Measurements from ENCODE around the gene KCNJ2. TPM values are rescaled to one million over a fixed set of nuclear protein-coding genes. Genes with fewer than 3 reads are reported as not detected.

KCNJ2 gene
- total RNA-seq, 1 donor from 2014 or later = not detected

DNA sequence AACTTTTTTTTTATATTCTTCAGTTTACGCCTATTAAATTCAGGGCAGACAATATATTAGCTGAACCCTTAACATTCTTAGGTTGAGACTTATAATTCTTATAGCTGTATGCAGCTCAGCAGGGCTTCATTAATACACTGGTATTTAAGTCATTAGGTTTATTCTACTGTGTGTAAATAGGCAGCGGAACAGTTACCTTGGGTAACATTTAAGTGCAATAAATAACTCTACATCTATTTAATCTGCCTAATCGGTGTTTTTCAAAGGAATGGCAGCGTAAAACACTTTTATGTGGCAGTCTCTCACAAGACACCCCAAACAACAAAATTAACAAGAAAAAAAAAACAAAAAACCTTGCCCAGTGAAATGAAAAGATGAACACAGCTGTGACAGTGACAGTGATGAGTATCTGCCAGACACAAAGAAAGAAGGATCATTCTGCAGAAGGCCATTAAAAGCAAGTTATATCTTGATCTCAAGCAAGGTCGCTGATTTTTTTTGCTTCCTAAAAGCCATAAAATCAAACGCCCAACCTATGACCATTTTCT lies 32.6 kb downstream of the KCNJ2 start:
- DNase-seq = no peak
- Mint-ChIP-seq H3K4me1 (no peaks in the 10 kb centered on the region), H3K27ac (no peak overlapping the region), H3K36me3 (ENCODE audit: low read depth) (no peaks in the 10 kb centered on the region), H3K4me3 (no peak overlapping the region), H3K27me3 (no peaks in the 10 kb centered on the region), H3K9me3 (no peaks in the 10 kb centered on the region)
- intact Hi-C loops (cut with micrococcal nuclease) = no loop called here

DNA sequence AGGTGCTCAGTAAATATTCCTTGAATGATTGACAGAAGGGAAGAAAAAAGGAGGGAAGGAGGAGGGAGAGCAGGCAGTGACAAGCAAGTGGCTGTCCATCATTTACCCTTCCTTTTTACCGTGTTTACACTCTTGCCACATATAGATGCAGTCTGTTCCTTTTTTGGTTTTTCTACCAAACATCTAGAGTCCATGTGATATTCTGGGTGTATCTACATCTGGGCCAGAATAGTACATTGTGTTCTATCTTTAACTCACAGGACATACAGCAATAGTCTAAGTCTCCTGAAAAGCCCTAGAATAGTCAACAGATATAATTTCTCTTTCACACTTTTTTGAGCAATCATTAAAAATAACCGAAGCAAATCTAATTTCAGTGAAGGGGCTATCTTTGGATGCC lies 33.5 kb downstream of the KCNJ2 start:
- no peaks in the 10 kb centered on the region for H3K27me3 Mint-ChIP-seq
- DNase-seq = no peak
- H3K4me1 Mint-ChIP-seq = no peaks in the 10 kb centered on the region
- intact Hi-C loops (cut with micrococcal nuclease) = no loop called here
- H3K36me3 Mint-ChIP-seq (ENCODE audit: low read depth) = no peaks in the 10 kb centered on the region
- no peak overlapping the region for H3K4me3 Mint-ChIP-seq
- no peaks in the 10 kb centered on the region for H3K9me3 Mint-ChIP-seq
- no peak overlapping the region for H3K27ac Mint-ChIP-seq

DNA sequence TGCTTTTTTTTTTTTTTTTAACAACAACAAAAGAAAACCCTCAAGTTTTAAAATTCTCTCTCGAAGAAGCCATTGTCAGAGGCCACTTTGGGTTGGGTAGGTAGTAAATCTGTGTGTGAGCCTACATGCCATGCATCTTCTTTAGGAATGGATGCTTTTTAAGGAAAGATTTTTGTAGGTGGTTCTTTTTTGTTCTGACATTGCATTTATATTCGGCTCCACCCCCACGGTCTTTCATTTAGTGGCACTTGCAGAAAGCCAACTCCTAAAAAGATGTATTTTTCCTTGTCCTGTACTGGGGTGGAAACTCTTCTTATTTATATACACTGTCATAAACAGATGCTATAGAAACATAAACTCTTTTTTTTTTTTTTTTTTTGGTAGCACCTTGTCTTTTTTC lies 35.1 kb downstream of the KCNJ2 start:
- H3K9me3 Mint-ChIP-seq = no peaks in the 10 kb centered on the region

DNA sequence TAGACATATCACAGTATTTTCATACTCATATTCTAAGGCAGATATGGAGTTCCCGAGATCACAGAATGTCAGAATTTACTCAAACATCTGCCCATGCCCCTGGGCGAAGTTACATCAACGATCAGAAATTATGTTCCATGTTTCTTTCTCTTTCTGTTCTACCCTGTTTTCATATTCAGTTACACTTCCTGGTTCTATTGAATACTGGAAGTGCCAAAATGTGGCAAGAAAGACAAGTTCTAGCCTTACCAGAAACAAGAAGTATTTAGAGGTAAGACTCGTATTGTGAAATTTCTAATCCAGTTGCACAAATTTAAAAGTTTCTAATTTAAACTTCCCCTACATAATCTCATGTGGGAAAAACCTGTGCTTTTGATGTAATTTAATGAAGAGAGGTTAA lies 36.1 kb downstream of the KCNJ2 start:
- no peaks in the 10 kb centered on the region for H3K9me3 Mint-ChIP-seq
- intact Hi-C loops (cut with micrococcal nuclease) = no loop called here

More for the DNA sequence above, 35.1 kb downstream of the KCNJ2 start:
- H3K4me3 Mint-ChIP-seq = no peak overlapping the region
- intact Hi-C loops (cut with micrococcal nuclease) = no loop called here
- no peaks in the 10 kb centered on the region for H3K4me1 Mint-ChIP-seq
- DNase-seq = no peak
- H3K27me3 Mint-ChIP-seq = no peaks in the 10 kb centered on the region
- H3K27ac Mint-ChIP-seq = no peak overlapping the region
- no peaks in the 10 kb centered on the region for H3K36me3 Mint-ChIP-seq (ENCODE audit: low read depth)

DNA sequence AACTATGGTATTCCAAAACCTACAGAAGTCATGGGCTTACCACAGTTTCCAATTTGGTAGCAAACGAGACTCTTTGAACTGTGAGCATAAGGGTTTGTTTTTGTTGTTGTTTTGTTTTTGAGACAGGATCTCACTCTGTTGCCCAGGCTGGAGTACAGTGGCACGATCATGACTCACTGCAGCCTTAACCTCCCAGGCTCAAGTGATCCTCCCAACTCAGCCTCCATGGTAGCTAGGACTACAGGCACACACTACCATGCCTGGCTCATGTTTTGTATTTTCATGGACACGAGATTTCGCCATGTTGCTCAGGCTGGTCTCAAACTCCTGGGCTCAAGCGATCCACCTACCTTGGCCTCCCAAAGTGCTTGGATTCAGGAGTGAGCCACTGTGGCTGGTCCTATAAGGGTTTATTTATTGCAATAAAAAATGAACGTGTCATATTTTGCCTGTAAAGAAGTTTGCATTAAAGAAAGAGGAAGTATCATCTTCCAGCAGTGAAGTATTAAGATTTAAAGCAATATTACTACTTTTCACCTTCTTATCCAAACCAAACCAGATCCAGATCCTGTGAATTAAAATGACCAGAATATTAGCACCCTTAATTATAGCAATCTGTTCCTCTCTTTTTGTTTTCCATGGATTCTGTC lies 37.2 kb downstream of the KCNJ2 start:
- no peak for DNase-seq
- intact Hi-C loops (cut with micrococcal nuclease) = no loop called here
- Mint-ChIP-seq H3K27ac (no peak overlapping the region), H3K36me3 (ENCODE audit: low read depth) (no peaks in the 10 kb centered on the region), H3K4me3 (no peak overlapping the region), H3K4me1 (no peaks in the 10 kb centered on the region), H3K9me3 (no peaks in the 10 kb centered on the region), H3K27me3 (no peaks in the 10 kb centered on the region)

More for the DNA sequence above, 36.1 kb downstream of the KCNJ2 start:
- Mint-ChIP-seq H3K36me3 (ENCODE audit: low read depth) (no peaks in the 10 kb centered on the region), H3K27me3 (no peaks in the 10 kb centered on the region), H3K4me1 (no peaks in the 10 kb centered on the region), H3K27ac (no peak overlapping the region), H3K4me3 (no peak overlapping the region)
- DNase-seq = no peak

DNA sequence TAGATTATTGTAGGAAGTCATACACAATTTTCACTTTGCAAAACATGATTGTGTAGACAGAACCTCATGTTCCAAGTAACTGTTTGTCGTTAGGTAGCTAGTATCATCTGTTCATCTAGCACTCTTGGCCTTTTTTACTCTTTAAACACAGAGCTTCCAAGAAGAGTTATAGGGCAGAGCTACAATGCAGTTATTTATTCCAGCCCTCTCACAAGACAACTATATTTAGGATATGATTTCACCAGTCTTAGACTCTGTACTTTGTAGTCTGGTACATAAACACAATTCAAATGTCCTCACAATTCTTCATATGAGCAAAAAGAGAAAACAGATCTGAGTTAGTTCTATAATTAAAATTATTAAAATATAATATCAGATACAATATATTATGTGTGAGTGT lies 37.9 kb downstream of the KCNJ2 start:
- Mint-ChIP-seq H3K4me3 (no peak overlapping the region), H3K4me1 (no peaks in the 10 kb centered on the region), H3K36me3 (ENCODE audit: low read depth) (no peaks in the 10 kb centered on the region), H3K27me3 (no peaks in the 10 kb centered on the region), H3K27ac (no peak overlapping the region), H3K9me3 (no peaks in the 10 kb centered on the region)
- intact Hi-C loops (cut with micrococcal nuclease) = no loop called here
- DNase-seq = no peak

DNA sequence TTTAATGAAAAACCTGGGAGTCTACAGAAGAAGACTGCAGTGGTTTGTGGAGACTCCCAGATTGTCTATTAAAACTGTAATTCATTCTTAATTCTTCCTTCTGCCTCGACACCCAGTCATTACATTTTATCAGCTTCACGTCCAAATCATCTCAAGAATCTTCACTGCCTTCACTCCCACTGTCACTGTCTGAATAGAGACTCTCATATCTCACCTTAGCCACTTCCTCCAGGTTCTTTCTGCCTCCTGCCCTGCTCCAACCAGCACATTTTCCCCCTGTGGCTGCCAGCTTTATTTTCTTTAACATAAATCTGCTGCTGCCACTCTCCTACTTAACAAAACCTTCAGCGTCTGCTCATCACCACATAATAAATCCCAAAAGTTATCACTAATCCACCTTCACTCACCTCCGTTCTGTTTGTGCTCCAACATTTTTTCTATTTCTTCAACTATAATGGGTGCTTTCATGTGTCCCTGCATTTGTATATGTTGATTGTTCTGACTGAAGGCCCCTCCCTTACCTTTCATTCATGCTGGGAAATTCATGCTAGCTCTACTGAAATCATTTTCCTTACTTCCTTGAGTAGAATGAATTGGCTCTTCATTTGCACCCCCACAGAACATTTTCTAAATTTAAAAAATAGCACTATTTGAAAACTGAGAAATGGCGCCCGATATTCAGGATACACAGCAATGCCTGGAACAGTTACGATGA lies 38.9 kb downstream of the KCNJ2 start:
- no peaks in the 10 kb centered on the region for H3K9me3 Mint-ChIP-seq
- H3K4me1 Mint-ChIP-seq = no peaks in the 10 kb centered on the region
- H3K27ac Mint-ChIP-seq = no peak overlapping the region
- no peak overlapping the region for H3K4me3 Mint-ChIP-seq
- DNase-seq = no peak
- intact Hi-C loops (cut with micrococcal nuclease) = no loop called here
- H3K27me3 Mint-ChIP-seq = no peaks in the 10 kb centered on the region
- H3K36me3 Mint-ChIP-seq (ENCODE audit: low read depth) = no peaks in the 10 kb centered on the region

DNA sequence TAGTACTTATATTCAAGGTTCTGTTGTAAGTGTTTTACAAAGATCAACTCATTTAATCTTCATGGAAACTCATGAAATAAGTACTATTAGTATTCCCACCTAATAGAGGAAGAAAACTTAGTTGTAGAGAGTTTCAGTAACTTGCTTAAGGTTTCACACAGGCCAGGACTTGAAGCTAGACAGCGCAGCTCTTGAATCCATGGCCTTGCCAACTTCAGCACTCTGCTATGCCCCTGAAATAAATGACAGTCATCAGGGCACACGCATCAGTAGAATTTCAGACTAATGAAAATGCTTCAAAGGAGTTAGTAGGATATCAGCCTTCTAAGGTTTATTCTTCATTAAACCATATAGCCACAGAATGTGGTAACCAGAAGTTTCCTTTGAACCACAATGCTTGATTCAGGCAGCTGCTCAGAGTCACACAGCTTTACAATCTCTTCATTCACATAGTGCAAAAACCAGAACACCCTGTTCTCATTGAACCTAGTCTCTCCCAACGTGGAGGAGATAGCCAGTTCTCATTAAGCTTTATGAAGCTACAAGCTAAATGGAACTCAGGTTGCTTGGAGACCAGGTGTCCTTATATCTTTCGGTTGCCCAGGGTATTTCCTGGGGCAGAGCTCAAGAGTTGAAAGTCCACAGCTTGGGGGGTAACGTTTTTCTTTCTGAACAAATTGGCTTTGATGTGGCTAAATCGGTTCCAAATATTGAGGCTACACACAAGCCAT lies 39.7 kb downstream of the KCNJ2 start:
- intact Hi-C loops (cut with micrococcal nuclease) = no loop called here
- no peaks in the 10 kb centered on the region for H3K36me3 Mint-ChIP-seq (ENCODE audit: low read depth)
- no peak overlapping the region for H3K27ac Mint-ChIP-seq
- no peak overlapping the region for H3K4me3 Mint-ChIP-seq
- DNase-seq = no peak
- no peaks in the 10 kb centered on the region for H3K27me3 Mint-ChIP-seq
- H3K9me3 Mint-ChIP-seq = no peaks in the 10 kb centered on the region
- no peaks in the 10 kb centered on the region for H3K4me1 Mint-ChIP-seq

DNA sequence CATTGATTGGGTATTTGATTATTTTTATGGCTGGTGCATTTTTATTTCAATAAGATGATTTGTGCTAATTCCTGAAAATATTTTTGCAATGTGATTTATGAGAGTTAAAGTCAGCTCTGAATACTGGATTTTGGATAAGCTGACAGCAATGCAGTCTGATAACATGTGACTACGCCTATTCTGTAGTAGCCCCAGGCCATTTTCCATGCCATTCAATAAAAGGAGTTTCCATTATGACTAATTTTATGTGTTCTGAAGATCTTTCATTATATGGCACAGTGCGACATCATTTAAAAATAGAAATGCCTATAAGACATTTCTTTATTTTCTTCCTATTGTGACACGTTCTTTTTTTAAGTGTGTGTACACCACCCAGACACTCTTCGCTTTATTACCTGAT lies 46.3 kb downstream of the KCNJ2 start:
- no peak overlapping the region for H3K27ac Mint-ChIP-seq
- no peak overlapping the region for H3K4me3 Mint-ChIP-seq
- no peak for DNase-seq
- H3K27me3 Mint-ChIP-seq = no peaks in the 10 kb centered on the region
- no peaks in the 10 kb centered on the region for H3K9me3 Mint-ChIP-seq
- H3K36me3 Mint-ChIP-seq (ENCODE audit: low read depth) = no peaks in the 10 kb centered on the region
- no peaks in the 10 kb centered on the region for H3K4me1 Mint-ChIP-seq
- intact Hi-C loops (cut with micrococcal nuclease) = no loop called here

DNA sequence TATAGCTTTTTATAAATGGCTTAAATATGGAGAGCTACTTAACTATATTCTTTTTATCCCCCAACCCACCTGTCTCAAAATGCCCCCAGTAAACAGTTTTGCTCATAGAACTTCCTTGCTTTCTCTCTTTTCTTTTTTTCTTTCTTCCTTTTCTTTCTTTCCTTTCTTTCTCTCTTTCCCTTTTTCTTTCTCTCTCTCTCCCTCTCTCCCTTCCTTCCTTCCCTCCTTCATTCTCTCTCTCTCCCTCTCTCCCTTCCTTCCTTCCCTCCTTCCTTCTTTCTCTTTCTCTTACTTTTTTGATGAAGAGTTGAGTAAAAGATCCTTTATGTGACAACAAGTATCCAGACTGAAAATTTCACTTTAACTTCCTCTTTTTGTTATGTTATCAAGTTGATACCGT lies 48.2 kb downstream of the KCNJ2 start:
- Mint-ChIP-seq H3K4me1 (no peaks in the 10 kb centered on the region), H3K4me3 (no peak overlapping the region), H3K9me3 (no peaks in the 10 kb centered on the region), H3K27ac (no peak overlapping the region), H3K27me3 (no peaks in the 10 kb centered on the region), H3K36me3 (ENCODE audit: low read depth) (no peaks in the 10 kb centered on the region)
- intact Hi-C loops (cut with micrococcal nuclease) = no loop called here
- DNase-seq = no peak

DNA sequence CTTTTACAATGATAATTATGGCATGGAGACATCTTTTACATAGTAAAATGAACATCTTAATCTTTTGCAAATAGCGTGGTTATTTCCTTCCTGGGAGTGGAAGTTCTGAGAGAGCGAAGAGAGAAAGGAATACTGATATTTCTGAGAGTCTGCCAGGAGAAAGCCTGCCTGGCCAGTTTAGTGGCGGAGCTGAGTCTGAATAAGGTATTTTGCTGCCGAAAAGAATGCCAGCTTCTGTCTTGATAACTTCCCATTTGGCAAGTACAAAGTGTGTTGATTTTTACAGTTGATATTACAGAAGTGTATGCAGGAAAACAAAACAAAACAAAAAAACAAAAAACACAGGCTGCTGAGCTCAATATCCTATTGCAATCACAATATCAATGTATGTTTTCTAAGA lies 55.9 kb downstream of the KCNJ2 start:
- Mint-ChIP-seq H3K9me3 (no peaks in the 10 kb centered on the region), H3K4me3 (no peak overlapping the region), H3K36me3 (ENCODE audit: low read depth) (no peaks in the 10 kb centered on the region), H3K27me3 (no peaks in the 10 kb centered on the region), H3K4me1 (no peaks in the 10 kb centered on the region), H3K27ac (no peak overlapping the region)
- DNase-seq = no peak
- intact Hi-C loops (cut with micrococcal nuclease) = no loop called here

Other genes with a start within 250 kb of the KCNJ2 start
- not detected in 2 replicates for gene KCNJ16, start 94.3 kb upstream of the KCNJ2 start, total RNA-seq